Gastroesophageal sphincter (tissue), 3 donors: ENCODE data around the gene GLG1.
"Not testable (repeated sequence)": the region's sequence is repeated elsewhere in the genome, so short reads cannot be mapped to it uniquely, and the experiment has no call there.

Experiments used
- POLR2A ChIP-seq, 2 donors: fragments of 450-650 bp; IDR thresholded peaks; one replicate each; pipeline ENCODE4 v1.6.1; 2017; ENCODE audit warnings: antibody characterized with exemption in 2 of 2, mild to moderate bottlenecking in 2 of 2, moderate library complexity in 1 of 2
- TF ChIP-seq, protein P1 (sequence below), 4 experiments: fragments of 200-600 bp in 2 of 4; fragments of 450-650 bp in 2 of 4; sonication (generic) in 1 of 4; IDR thresholded peaks; one replicate each; pipeline ENCODE4 v1.5.1; 2017 to 2019; ENCODE audit warnings: antibody characterized with exemption in 4 of 4, mild to moderate bottlenecking in 2 of 4, moderate library complexity in 2 of 4

DNA sequence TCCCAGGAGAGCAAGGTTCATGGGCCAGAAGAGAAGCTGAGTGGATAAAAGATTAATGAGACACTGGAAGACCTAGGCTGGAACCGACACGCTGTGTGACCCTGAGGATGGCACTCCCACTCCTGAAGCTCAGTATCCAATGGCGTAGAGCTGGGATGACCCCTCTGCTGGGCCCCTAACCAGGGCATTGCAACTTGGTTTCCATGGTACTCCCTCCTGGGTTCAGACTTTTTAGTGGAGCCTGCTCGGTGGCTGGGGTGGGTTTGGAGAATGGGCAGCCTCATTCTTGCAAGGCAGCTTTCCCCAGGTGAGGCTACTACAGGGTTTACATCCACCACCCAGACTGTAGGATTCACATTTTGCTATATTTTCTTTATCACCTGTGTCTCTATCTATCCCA is 183.2 kb downstream of the GLG1 start:
- TF ChIP-seq, protein P1, sequence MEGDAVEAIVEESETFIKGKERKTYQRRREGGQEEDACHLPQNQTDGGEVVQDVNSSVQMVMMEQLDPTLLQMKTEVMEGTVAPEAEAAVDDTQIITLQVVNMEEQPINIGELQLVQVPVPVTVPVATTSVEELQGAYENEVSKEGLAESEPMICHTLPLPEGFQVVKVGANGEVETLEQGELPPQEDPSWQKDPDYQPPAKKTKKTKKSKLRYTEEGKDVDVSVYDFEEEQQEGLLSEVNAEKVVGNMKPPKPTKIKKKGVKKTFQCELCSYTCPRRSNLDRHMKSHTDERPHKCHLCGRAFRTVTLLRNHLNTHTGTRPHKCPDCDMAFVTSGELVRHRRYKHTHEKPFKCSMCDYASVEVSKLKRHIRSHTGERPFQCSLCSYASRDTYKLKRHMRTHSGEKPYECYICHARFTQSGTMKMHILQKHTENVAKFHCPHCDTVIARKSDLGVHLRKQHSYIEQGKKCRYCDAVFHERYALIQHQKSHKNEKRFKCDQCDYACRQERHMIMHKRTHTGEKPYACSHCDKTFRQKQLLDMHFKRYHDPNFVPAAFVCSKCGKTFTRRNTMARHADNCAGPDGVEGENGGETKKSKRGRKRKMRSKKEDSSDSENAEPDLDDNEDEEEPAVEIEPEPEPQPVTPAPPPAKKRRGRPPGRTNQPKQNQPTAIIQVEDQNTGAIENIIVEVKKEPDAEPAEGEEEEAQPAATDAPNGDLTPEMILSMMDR (IDR thresholded peaks at IDR 0.05): not testable (repeated sequence)
- not testable (repeated sequence) for TF ChIP-seq POLR2A (IDR thresholded peaks at IDR 0.05)
